Cardiac fibroblast (primary cell): ENCODE results near the gene ADAMTS17.

Experiments
- DNase-seq, 2 donors: peaks; one replicate each; pipeline versions ENCODE4 v3.0.0 to v3.0.0-alpha.2; 2010; ENCODE audit warnings: low read depth in 2 of 2
- H3K4me3 ChIP-seq, 2 donors: replicated peaks in 1 of 2; 1 replicate in 1 of 2; 2 replicates in 1 of 2; pipeline ENCODE4 v1.5.1; 2011; ENCODE audit warnings: low read depth in 2 of 2, low read length in 2 of 2, mild to moderate bottlenecking in 2 of 2, moderate library complexity in 1 of 2
- CTCF ChIP-seq: IDR thresholded peaks from one replicate; pipeline ENCODE4 v1.5.1; 2011; ENCODE audit warnings: low read depth, mild to moderate bottlenecking, low read length, inconsistent platforms

The ADAMTS17 gene

GRCh38 chr15:100042558-100042957 lies 299.2 kb downstream of the ADAMTS17 start:
- TF ChIP-seq CTCF = no peak
- H3K4me3 ChIP-seq = no peak overlapping the region
- peak in 1 of 2 donors; percentile 27 for DNase-seq

DNA sequence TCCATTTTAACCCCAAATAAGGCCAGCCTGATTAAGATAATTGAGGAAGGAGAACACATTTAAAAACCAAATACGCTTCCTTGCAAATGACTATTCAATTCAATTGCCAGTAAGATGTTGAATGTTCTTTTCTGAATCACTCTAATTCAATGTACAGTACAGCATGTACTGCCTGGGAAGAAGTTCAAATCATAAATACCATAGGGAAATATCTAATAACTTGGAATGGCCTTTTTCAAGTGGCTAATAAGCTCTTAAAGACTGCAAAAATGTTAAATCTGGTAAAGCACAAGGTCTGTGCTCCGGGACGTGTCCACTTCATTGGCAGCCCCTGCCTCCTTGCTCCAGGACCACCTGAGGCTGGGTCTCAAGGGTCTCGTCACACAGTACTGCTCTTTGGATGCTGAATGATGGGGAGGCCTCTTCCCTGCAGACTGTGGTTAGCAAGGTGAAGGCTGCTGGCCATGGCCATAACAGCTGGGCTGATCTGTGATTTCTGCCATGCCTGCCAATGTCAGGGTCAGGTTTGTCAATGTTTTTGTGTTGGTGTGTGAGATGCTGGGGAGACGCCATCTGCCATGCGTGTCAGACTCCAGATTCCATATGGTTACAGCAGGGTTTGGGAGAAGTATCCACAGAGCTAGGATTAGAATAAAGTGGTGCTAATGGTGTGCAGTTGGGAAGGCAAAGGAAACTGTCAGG lies 300.5 kb downstream of the ADAMTS17 start:
- no peak for TF ChIP-seq CTCF
- no peak overlapping the region for H3K4me3 ChIP-seq
- no peak for DNase-seq

DNA sequence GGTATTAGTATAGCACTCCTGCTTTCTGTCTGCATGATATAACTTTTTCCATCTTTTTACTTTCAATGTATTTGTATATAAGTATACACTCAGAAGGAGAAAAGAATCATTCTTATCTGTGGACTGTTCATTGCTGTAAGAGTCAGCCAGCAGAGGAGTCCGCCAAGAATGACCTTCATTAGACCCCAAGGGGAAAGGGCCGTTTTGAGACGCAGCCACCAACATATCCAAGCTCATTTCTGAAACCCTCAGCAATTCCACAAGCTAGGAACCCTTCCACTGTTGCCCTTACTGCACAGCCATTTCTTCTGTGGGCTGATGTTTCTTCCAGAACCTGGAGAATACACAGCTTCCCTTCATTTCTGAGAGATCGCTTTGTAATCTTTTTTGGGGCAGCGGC lies 301.8 kb downstream of the ADAMTS17 start:
- H3K4me3 ChIP-seq = no peak overlapping the region
- TF ChIP-seq CTCF = no peak
- DNase-seq = no peak

DNA sequence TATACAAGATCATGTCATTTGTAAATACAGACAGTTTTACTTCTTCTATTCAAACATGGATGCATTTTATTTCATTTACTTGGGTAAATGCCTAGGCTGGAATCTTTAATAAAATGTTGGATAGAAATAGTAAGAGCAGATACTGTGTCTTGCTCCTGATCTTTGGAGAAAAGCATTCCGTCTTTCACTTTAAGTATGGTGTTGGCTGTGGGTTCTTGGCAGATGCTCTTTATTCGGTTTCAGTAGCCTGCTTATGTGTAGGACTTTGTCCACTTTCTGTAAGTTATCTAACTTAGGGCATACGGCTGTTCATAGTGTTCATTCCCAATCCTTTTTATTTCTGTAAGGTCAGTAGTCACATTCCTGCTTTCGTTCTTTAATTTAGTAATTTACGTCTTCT lies 303.0 kb downstream of the ADAMTS17 start:
- TF ChIP-seq CTCF = no peak
- no peak overlapping the region for H3K4me3 ChIP-seq
- DNase-seq = no peak

DNA sequence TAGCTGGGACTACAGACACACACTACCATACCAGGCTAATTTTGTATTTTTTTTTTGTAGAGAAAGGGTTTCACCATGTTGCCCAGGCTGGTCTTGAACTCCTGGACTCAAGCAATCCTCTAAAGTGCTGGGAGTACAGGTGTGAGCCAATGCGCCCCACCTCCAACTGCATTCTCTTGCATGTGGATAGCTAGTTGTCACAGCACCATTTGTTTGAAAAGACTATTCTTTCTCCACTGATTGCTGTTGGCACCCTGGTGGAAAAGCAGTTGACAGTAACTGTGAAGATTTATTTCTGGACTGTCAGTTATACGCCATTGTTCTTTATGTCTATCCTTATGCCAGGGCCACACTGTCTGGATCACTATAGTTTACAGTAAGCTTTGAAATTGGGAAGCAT lies 303.9 kb downstream of the ADAMTS17 start:
- no peak overlapping the region for H3K4me3 ChIP-seq
- TF ChIP-seq CTCF = no peak
- DNase-seq = no peak

- no peak for TF ChIP-seq CTCF
- no peak for DNase-seq
- no peak overlapping the region for H3K4me3 ChIP-seq
Measured at GRCh38 chr15:100036015-100036414, 305.8 kb downstream of the ADAMTS17 start.

DNA sequence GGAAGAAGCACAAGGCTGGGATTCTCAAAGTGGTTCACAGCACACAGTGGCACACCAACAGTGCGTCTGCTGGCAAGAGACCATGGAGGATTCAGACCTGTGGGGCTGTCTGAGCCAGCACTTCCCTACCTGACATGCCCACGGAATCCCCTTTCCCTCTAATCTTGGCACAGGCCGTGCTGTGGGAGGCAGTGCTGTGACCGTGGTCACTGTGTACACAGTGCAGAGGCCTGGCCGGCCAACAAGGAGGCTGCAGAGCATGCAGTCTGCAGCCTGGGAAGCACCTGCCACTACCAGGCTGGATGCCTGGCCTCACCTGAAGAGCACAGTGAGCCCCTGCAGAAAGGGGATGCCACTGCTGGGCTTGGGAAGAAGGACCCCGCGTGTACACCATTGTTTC lies 307.6 kb downstream of the ADAMTS17 start:
- TF ChIP-seq CTCF = no peak
- DNase-seq = no peak
- no peak overlapping the region for H3K4me3 ChIP-seq
